ENCODE measurements around the gene DIAPH3.

The DIAPH3 gene

DNA sequence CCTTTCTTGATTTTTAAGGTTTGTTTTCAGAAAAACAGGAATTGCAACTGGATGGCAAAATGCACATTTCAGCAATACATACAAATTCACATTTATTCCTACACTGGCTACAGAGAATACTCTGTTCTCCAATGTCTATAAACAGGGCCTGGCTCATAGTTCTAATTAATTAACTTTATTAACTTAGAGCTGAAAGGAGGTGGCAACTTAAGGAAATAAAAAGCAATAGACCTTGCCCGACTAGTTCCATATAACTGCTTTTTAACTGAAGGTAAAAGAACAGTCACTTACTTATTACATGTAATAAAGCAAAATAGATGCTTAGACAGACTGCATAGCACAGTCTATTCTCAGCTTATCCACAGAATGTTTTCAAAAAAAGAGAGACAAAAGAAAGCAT, 498.5 kb downstream of the DIAPH3 start:
- DNase-seq = no peak

- no peak for DNase-seq
Measured at GRCh38 chr13:59664586-59664985, 499.1 kb downstream of the DIAPH3 start.

- no peak for DNase-seq
Measured at GRCh38 chr13:59663707-59664106, 500.0 kb downstream of the DIAPH3 start.

DNA sequence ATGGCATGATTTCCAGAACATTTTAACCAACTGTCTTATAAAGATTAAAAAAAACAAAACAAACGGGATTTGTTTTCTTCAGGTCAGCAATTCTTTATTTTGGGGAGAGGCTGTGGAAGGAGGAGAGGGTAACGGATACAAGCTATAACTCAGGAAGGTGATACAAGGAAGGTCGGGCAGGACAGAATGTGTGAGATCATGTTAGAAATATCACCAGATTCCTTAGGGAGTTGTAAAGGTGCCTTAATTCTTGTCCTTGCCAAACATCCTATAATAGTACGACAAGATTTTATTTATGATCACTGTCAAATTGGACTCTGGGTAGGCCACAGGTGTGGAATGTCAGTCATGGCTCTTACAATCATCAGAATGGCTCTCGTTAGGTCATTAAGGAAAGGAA, 503.1 kb downstream of the DIAPH3 start:
- DNase-seq = no peak

- DNase-seq = no peak
Measured at GRCh38 chr13:59659981-59660380, 503.7 kb downstream of the DIAPH3 start.

DNA sequence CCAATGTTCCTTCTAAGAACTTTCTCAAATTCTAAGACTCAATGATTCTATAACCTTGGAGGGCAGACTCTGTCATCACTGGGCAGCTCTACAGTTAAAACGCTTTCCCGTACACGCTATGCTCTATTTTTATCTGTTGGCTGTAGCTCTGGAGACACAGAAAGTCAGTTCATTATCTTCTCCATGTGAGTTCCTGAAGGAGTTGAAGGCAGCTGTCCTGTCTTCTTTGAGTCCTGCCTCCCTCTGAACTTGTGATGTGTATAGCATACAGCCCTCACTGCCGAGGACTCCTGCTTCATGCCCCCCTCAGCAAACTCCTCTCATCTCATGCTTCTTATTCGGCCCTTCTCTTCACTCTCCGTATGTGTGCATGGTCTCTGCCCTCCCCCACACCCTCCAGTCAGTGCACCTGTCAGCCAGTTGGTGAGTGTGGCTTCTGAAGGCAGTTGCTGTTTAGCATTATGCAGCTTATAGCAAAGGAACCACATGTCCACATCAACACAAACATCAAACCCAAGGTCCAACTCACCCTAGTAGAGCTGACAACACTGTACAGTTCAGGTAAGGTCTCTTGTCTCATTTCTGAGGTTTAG, 504.9 kb downstream of the DIAPH3 start:
- DNase-seq = no peak

DNA sequence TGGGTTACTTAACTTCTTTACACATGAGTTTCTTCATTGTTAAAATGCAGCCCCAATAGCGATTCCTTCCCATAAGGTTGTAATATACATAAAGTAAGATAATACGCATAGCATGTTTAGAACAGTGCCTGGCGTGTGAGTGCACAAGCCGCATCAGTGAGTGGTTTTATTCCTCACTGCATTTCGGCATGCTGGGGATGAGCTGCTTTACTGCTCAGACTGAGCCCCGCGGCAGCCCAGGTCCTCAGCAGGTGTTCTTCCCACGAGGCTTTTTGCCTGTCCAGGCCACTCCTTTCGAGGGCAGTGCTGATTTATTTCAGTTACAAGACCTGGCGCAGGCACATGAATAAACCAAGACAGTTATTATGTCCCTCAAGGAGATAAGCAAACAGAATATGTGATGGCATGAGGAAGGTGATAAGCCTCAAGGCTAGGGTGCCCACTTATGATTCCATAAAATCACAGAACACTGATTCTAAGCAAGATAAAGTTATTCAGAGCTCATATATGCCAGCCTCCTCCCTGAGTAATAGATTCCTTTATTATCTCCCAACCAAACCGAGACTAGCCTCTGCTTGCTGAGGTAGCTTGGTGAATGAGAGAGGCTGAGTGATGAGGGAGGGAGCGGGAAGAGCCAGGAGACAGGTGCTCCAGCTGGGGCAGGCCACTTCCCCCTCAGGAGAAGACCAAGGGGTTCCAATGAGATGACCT, 505.5 kb downstream of the DIAPH3 start:
- no peak for DNase-seq

GRCh38 chr13:59653916-59654315, 509.8 kb downstream of the DIAPH3 start:
- DNase-seq = no peak

GRCh38 chr13:59651479-59651878, 512.2 kb downstream of the DIAPH3 start:
- no peak for DNase-seq

GRCh38 chr13:59643906-59644626, 519.7 kb downstream of the DIAPH3 start:
- no peak for DNase-seq

GRCh38 chr13:59643364-59643841, 520.3 kb downstream of the DIAPH3 start:
- DNase-seq = no peak

- DNase-seq = no peak
Measured at GRCh38 chr13:59641817-59642216, 521.9 kb downstream of the DIAPH3 start.

DNA sequence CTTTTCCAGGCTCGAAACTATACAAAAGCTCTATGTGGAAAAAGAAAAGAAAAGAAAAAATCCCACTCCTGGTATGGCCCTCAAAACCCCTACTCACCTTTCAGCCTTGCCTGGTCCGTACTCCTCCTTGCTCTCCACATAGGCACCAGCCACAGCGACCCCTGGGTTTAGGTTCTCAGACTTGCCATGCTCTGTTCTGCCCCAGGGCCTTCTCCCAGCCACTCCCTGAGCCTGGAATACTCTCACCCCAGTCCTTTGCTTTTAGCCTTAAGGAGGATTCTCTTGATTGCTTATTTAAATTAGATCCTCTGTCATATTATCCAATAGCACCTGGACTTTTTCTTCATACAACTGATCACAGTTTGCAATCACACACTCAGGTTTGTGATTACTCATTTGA, 522.5 kb downstream of the DIAPH3 start:
- no peak for DNase-seq

- no peak for DNase-seq
Measured at GRCh38 chr13:59638404-59638803, 525.3 kb downstream of the DIAPH3 start.

DNA sequence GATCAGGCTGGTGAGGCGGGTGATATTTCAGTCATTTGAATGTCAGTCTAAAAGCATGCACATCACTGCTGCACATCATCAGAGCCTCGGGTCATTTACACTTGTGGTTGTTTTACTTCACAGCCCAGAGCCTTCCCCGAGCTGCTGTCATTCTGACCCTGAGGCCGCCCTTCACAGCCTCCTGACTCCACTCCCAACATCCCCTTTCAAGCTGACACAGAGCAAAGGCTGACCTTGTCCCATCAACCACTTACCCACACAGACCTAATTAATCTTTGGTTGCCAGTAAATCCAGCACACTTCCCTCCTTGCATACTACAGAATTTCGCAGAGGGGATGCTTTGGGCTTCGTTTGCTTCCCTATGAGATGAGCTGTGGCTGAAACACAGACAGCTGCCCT, 528.1 kb downstream of the DIAPH3 start:
- no peak for DNase-seq

DNA sequence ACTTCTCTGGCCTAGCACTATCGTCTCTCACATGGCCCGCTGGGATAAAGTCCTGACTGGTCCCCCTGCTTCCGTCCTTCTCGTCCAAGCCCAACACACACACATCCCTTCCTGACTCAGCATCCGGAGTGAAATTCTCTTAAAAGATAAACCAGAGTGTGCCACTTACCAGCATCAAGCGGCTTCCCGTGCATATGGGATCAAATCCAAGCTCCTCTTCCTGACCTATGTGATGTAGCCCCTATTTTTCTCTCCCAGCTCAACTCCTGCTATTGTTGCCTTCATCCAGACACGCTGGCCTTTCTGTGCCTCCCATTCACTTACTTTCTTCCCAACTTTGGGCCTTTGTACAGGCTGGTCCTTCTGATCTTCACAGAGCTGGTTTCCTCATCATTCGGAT, 530.4 kb downstream of the DIAPH3 start:
- no peak for DNase-seq

DNA sequence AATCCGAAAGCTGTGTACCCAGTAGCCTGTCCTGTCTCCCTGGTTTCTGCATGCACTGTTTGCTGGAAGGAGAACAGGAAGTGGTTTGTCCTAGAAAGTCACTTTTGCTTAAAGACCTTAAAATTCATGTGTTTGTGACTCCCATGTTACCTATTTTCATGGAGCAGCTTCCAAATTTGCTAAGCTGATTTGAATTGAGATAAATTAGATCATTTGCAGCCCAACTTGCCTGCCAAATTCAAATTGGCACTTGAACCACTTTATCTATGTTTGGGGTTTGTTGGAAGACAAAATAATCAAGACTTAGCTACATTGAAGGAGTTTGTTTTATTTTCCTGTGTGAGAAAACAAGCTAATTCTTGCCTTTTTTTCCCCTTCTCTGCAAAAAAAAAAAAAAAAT, 532.5 kb downstream of the DIAPH3 start:
- DNase-seq = no peak

- DNase-seq = no peak
Measured at GRCh38 chr13:59625111-59625510, 538.6 kb downstream of the DIAPH3 start.

DNA sequence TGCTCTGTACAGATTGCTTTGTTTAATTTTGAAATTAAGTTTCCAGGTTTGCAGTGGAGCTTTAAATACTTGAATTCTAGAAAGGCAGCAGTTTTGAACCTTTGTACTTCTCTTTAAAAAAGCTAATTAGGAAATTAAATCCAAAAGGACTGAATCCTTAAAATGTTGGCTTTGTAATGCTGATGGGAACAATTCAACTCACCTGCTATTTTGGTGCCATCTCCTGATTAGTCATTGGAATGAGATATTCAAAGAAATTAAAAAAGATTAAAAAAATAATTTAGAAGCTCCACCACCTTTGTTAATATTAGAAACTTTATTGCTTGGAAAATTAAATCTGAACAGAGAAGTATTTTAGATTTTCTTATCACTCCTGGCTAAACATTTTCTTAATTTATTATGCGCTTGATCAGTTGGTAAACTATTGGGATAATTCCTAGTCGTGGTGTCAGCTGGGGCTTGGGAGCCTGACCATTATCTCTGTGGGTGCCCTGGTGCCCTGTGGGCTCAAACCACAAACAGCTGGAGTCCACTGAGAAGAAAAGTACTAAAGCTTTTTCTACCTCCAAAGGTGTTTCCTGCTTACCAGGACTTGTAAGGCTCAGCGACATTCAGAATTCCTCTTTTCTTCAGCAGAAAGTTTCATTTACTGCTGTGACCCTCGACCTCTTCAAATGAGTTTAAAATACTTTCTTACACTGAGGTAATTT, 540.4 kb downstream of the DIAPH3 start:
- DNase-seq = no peak

DNA sequence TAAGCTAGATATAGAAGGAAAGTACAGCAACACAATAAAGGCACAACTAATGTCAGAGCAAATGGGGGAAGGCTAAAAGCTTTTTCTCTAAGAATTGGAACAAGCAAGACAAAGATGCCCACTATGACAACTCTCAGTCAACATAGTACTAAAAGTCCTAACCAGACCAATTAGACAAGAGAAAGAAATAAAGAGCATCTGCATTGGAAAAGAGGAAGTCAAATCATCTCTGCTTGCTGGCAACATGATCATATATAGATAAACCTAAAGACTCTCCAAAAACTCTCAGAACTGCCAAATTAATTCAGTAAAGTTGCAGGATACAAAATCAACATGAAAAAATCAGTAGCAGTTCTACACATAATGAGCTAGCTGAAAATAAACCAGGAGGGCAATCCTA, 542.0 kb downstream of the DIAPH3 start:
- no peak for DNase-seq

All from NCI-H446 treated with DMSO at 0.1 percent for 48 hours (cell line).